GM04504 (cell line): ENCODE data around the gene SDHA.

ENCODE experiments used
- DNase-seq: peaks from one replicate; pipeline ENCODE4 v3.0.0-alpha.2; 2012; ENCODE audit warnings: low read depth

The SDHA gene

GRCh38 chr5:217494-218456, at the start of gene SDHA, which contains the start of gene CCDC127:
Gene SDHA (plus strand): TSS chr5:218320. CDS start chr5:218356, 36 bp downstream.
Gene CCDC127 (minus strand): TSS chr5:218153. CDS start chr5:216849, 1,304 bp downstream.
- DNase-seq = peak; percentile 82

- peak; percentile 91 for DNase-seq
Measured at GRCh38 chr5:169071-169727, 48.9 kb upstream of the SDHA start.

- DNase-seq = no peak
Measured at GRCh38 chr5:169728-170094, 48.4 kb upstream of the SDHA start.

GRCh38 chr5:170971-171800, 46.9 kb upstream of the SDHA start:
- DNase-seq = no peak

- DNase-seq = no peak
Measured at GRCh38 chr5:171801-172331, 46.3 kb upstream of the SDHA start.

GRCh38 chr5:172421-172820, 45.7 kb upstream of the SDHA start:
- no peak for DNase-seq

GRCh38 chr5:172841-173251, 45.3 kb upstream of the SDHA start:
- DNase-seq = no peak

GRCh38 chr5:173392-174290, 44.5 kb upstream of the SDHA start:
- no peak for DNase-seq

GRCh38 chr5:174291-174600, 43.9 kb upstream of the SDHA start:
- DNase-seq = no peak

GRCh38 chr5:174876-175465, 43.1 kb upstream of the SDHA start:
- no peak for DNase-seq

GRCh38 chr5:176296-176823, 41.8 kb upstream of the SDHA start:
- no peak for DNase-seq

GRCh38 chr5:178110-178509, 40.0 kb upstream of the SDHA start:
- no peak for DNase-seq

- DNase-seq = no peak
Measured at GRCh38 chr5:179401-179800, 38.7 kb upstream of the SDHA start.

GRCh38 chr5:180286-180918, 37.7 kb upstream of the SDHA start:
- no peak for DNase-seq

- no peak for DNase-seq
Measured at GRCh38 chr5:181160-181559, 37.0 kb upstream of the SDHA start.

GRCh38 chr5:181566-181965, 36.6 kb upstream of the SDHA start:
- no peak for DNase-seq

GRCh38 chr5:182126-182525, 36.0 kb upstream of the SDHA start:
- no peak for DNase-seq

- no peak for DNase-seq
Measured at GRCh38 chr5:184471-184870, 33.6 kb upstream of the SDHA start.

- no peak for DNase-seq
Measured at GRCh38 chr5:185095-186070, 32.7 kb upstream of the SDHA start.
